Hematopoietic multipotent progenitor cell treated with erythropoietin and hydrocortisone succinate and interleukin-3 and kit ligand, for 6 days (in vitro differentiated cells): ENCODE results near the gene MTTP.

ENCODE experiments used
- DNase-seq: peaks from one replicate; pipeline ENCODE4 v3.0.0-alpha.2; 2015

The MTTP gene

DNA sequence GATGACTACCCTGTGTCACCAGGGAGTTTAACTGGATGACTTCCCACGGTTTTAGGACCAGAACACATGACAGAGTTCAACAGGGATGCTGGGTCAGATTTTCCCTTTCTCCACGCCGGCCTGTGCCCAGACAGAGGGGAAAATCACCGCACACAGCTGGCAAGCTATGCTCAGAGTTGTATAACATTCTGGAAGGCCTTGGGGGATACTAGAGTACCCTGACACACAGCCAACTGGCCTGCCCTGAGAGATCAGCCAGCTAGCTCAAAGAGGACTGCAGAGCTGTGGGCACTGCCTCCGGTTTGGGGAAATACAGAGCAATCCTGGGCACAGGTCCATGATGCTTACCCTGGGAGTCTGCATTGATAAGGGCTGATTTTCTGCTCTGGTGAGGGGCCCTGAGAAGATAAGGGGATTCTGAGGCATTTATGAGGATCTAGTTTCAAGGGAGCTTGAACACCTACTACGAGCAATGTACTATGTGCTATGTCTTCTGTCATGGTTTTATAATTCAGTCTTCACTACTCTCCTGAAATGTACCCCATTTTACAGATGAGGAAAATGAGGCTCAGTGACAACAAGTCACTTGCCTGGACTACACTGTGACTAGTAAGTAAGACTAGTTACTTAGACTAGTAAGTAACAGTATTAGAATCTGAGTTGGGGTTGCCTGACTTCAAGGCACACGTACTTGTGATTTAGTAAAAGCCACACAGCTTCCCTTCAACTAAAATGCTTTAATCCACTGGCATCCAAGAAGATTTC, 68.3 kb downstream of the MTTP start:
- no peak for DNase-seq

DNA sequence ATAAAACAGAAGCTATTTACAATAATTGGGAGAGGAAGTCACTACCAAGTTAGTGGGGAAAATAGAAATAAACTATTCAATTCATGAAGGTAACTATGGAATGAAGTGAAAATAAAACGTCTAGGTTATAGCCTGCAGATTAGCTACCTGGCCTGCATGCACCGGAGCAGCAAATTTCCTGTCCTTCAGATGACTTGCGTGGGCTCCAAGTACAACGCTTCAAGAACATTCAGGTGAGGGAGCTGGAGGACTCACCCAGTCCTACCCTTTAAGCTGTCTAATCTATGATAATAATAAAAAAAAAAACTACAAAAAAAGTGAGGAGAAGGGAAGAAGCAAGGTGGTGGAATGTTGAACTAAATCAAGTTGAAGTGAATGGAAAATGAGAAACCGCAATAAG, 69.8 kb downstream of the MTTP start:
- no peak for DNase-seq

DNA sequence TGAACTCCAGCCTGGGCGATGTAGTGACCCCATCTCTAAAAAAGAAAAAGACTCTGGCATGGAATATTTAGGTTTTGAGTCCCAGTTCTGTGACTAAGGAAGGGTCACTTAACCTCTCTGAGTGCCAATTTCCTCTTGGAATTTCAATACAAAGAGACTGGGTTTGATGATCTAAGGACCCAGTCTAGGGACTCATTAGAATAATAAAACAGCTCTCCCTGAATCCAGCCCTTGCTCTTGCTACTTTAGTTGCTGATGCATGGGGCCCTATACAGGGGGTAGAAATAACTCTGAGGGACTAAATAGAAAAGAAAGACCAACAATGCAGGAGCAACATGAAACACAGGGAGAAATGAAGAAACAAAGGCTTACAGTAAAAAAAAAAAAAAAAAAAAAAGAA, 70.4 kb downstream of the MTTP start:
- no peak for DNase-seq

DNA sequence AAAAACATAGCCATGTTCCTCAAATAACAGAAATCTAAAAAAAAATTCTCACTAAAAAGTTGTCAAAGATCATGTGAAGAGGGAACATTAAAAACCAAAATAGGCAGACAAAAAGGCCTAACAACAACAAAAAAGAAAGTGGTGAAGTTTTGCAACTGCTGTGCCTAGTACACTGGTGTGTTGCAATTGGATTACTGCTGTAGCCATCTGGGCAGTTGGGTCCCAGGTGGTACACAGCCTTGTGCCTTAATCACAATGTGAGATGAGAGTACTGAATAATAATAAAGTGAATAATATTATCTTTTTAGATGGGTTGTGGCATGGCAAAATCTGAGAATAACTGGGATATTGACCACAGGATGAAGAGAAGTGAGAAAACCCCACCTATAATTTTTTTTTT, 71.0 kb downstream of the MTTP start:
- peak; percentile 4 for DNase-seq

DNA sequence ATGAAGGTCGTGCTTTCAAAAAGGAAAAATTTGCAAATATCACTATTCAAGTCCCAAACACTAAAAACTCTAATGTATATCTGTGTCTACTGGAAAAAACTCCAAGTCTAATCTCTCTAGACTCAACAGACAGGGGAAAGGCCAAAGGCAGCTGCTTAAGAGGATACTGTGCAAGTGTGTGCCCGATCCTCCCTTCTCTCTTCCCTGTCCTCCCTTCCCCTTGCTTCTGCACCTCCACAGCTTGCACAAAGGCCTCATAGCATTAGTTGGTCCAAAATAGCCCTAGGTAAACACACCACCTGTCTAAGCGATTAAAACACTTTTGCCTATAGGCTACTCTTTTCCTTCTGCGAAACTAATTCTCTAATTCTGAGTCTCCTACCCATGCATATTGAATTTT, 72.4 kb downstream of the MTTP start:
- DNase-seq = no peak

DNA sequence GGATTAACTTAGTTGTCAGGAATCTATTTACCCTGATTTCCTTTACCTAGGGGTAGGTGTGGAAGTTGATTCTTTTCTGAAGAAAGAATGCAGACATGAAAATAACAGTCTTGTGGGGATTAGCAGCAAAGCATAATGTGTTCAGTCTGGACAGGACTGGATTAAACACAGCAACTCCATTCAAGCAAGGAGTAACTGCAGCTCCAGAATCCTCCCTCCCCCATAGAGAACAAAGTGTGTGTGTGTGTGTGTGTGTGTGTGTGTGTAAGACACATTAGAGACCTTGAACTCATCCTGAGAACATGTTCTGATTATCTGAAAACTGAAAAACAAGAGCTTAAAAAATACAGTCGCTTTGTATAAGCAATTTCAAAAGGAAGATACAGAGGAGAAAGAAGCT, 73.7 kb downstream of the MTTP start:
- DNase-seq = no peak

DNA sequence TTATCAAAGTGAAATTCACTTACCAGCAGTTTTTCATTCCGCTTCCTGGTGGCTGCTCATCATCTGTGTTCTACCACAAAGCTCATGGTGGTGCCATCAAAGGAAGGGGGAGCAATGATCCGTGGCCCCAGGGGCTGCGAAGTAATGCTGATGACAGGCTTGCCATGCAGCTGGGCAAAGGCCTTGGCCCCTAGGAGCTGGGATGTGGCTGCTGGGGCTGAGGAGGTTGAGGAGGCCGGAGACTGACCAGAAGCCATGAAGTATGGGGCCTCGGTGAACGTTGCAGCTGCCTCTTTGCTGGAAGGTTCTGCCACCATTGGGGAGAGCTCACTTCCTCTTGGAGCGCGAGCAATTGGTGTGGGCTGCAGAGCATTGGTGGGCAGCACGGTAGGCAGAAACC, 74.6 kb downstream of the MTTP start:
- DNase-seq = no peak

DNA sequence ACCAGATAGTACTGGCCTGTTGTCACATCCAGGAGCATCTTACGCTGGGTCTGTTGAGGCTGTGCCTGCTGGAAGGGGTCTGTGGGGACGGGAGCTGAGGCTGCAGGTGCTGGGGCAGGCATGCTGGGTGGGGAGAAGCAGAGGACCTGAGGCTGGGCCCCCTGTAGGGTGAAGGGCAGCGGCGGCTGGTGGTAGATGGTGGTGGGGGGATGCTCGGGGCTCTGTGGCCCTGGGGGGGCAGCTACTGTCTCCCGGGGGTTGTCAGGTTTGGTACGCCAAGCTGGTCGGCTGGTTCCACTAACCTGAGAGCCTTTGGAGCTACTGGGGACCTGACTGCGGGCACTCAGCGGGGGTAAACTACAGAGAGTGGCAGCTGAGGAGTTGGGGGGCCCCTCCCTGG, 75.2 kb downstream of the MTTP start:
- DNase-seq = no peak

DNA sequence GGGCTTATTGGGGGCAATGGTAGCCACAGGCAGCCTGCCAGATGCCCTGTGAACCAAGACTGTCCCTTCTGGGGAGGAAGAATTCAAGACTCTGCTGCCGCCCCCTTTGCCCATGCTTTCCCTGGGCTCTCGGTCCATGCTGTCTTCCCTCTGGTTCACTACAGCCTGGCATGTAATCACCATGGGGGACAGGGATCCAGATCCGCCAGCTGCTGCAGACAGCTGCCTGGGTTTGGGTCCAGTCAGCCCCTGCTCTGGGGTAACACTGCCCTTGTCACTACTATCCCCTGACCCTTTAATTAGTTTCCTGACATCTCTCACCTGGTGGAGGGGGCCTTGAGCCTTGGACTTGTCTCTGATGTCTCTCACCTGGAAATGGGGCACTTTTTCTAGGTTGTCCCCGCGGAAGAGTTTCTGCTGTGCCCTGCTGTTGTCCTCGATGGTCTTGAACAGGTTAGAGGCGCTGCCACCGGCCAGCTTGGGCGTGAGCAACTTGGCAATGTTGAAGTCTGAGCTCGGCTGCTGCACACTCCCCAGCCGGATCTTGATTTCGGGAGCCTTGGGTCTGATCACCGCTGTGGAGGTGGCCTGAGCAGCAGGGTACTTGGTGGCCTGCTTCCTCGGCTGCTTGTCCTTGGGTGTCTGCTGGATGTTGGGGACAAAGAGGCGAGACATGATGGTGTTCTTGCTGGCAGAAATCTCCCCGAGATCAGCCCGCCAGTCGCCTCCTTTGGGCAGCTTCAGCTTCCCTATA, 76.6 kb downstream of the MTTP start:
- DNase-seq = no peak

DNA sequence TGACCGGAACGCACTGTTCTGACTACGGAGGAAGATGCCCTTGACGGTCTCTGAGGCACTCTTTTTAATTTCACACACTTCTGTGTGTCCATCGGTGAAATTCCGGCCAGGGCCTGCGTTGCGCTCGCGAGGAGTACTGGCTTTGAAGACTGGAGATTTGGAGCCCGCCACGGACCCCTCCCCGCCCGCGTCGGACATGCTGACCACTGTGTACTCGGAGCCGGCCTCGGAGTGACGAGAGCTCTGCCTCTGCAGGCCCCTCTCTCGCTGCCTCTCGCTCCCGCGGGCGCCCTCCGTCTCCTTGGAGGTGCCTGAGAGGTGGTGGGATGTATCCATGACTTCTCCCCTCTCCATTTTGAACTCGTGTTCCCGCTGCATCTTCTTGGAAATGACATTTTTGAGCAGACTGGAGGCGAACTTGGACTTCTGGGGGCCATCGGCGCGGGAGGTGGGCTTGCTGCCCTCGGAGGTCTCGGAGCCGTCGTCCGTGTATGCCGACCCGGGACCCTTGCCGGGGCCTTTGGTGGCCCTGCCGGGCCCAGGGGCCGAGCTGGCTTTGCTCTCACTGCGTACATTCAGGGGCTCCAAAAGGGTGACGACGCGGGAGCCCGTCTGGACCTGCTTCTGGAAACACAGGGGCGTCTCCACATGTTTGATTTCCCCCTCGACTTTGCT, 77.3 kb downstream of the MTTP start:
- DNase-seq = no peak

DNA sequence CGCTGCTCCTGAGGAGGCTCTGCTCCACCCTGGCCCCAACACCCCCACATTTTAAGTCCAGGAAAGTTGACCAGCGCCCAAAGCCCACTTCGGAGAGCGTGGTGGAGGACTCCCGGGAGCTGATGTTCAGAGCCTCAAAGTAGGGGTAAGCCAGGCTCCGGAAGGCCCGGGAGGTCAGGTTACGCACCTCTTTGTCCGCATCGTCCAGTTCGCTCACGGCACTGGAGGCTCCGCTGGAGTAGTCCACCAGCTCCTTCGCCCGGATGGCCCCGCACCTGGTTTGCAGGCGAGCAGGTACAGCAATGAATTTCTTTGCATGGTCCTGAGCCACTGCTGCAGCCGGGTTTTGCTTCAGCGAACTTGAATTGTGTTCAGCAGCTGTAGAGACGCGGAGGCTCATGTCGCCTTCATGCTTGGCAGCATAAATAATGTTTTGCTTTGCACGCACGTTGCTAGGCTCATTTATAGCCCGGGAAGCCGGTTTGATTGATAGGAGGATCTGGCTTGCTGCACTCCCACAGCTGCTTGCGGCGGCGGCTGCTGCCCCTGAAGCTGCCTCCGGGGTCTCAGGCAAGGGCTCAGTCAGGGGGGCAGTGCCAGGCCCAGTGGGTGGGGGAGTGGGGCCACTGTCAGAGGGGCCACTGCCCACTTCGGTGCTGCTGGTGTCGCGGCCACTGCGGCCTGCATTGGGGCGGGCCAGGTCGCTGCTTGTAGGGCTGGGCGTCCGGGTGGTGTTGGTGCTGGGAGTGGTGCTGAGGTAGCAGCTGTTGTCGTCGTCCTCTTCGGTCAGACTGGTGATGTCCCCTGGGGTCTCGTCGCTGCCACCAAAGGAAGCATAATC, 78.2 kb downstream of the MTTP start:
- DNase-seq = no peak

DNA sequence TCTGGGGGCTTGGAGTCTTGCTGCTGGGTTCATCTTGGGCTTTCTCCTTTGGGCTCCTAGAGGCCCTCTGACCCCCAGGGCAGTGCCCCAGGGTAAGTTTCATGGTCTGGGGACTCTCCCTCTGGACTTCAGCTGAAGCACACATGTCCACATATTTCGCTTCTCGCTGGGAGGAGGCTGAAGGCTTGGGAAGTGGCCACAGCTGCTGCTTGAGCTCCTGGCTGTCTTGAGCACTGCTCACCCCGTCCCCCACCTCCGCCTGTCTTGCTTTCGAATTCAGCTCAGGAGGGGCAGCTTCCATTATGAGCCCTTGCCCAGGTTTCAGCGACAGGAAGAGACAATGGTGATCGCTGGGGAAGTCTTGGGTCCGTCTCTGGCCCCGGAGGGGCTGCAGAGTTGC, 79.3 kb downstream of the MTTP start:
- no peak for DNase-seq

DNA sequence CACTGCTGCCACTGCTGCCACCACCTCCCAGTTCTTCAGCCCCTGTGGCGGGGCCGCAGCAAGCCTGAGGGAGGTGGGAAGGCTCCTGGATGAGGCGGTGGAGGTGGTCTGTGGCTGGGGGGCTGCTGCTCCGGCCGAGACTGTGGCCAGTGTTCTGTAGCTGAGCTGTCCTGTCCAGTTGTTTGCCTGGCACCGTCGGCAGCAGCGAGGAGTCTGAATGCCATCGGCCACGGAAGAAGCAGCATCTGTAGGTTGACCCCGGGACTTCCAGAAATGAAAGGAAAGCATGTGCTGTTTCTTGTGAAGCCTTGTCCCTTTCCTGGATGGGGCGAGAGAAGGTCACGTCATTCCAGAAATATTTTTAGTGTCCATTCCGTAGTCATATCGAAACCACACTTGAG, 79.7 kb downstream of the MTTP start:
- DNase-seq = no peak

DNA sequence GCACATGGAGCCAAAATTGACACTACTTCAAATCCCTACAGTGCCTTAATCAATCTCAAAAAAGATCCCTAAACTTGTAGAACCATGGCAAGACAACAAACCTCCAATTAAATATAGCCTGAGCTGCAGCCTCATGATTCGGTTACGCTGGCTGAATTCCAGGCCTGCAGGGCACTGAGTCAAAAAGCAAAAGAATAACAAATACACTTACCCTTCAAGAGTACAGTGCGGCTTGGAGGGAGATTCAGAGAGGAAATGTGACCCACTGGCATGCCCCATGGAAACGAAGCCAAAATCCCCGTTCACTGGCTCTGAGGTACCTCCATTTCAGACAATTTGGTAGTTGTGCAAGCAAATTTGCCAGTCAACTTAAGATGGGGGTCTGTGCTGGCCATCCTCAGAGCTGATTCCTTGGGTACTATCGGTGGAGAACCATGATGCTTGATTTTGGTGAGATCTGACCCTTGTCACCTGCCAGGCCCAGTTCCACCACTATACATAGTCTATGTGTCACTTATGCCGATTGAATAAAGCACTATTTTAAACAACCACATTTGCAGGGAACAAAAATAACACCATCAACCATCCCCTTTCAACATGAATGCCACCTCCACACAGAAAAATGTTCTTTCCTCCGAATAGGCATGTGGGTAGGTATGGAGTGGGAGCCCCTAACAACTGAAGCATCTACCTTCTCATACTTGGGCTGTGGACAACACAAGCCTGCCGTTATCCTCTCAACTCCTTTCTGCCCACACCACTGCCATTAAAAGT, 80.9 kb downstream of the MTTP start:
- DNase-seq = no peak

DNA sequence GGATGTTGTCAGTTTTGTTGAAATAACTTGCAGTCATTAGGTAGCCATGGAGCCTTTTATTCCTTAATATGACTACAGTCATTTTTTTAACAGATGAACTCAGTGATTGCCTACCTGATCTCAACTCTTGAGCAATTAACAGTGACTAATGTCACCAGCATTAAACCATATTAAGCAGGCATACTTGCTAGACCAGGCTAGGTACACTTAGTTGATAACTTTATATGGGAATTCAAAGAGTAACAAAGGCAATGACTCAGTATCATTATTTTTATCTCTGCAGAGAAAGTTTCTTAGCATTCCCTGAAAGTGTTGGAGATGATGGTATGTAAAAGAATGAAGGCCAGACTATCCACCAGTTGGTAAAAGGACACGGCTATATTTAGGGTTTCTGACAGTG, 83.2 kb downstream of the MTTP start, which contains the start of gene C4orf54:
C4orf54 (minus strand) TSS at position 31 of the 400 bp plus-strand sequence. CDS start 3,180 bp downstream, outside the sequence.
- no peak for DNase-seq

DNA sequence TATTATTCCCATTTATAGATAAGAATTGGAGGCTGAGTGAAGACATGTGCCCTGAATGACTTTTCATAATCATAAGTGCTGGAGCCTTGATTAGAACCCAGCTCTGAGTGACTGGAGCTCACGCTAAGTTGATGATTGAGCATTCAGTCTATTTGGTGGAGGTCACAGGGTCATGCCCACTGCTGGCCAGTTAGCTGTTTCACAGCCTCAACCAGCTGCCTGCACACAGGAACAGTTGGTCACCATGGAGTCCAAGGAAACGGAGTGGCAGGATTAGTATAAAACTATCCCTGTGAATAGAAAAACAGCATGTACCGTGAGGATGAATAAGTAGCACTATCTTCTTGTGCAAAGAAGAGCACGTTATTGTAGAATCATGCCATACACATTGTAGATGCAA, 84.0 kb downstream of the MTTP start:
- DNase-seq = no peak

DNA sequence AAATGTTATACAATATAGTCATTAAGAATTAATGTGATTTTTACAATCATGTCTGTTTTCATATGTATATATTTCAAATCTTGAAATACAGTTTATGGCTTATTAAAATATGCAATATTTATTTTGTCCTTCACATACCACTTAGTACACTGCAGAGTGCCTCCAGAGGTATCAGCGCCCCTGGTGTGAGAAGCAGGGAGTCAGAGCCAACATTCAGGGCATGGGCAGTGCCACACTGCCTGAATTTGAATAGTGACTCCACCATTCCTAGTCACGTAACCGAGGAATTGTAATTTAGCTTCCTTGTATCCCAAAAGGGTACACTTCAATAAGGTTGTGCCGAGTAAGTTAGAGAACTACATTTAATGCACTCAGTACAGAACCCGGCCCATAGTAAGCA, 87.3 kb downstream of the MTTP start:
- no peak for DNase-seq

DNA sequence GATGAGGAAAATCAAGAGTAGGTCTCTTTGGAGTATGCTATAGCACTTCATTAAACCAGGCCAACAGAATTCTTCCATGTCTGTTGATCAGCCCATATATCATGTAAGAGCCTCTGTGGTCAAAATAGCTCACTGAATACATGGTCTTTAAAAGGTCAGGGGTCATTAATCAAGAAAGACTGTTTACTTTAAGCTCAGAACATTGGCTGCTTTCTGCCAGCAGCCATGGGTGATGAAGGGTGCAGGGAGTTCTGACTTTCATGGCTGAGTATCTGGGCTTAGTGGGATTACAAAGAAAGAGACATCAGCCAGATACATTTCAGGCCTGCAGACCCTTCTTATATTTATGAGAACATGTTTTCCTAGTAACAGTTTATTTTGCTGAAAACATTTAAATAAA, 90.1 kb downstream of the MTTP start:
- DNase-seq = no peak

DNA sequence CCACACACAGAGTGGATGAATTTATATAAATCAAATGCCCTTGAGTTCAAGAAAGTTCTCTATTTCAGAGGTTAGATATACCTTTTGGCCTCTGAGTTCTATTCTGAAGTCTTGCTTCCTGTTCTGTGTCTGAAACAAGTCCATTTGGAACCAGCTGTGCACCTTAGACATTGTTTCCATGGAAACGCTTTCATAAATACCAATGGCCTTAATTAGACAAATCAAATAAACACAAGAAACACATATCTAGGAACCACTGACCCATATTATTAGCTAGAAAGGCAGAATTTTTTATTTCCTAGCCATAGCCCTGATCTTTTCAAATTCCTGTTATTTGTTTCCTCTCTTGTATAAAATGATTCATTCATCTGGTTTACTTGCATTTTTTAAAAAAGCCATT, 91.4 kb downstream of the MTTP start:
- no peak for DNase-seq

DNA sequence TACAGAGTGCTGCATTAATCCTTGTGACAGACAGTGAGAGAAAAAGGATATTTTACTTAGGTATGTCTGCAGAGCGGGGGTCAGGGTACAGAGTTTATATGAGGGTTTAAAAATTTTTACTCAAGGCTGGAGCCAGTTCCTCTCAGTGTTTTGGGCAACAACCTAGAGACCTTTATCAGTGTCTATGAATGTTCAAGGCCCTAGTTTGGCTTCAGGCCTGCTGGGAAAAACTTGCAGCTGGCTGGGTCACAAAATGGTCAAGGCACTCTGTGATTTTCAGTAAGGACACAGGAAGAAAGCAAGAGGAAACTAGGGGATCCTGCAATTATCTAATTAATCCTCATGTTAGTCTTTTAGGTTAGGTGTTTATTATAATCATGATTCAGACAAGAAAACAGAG, 93.8 kb downstream of the MTTP start:
- no peak for DNase-seq

DNA sequence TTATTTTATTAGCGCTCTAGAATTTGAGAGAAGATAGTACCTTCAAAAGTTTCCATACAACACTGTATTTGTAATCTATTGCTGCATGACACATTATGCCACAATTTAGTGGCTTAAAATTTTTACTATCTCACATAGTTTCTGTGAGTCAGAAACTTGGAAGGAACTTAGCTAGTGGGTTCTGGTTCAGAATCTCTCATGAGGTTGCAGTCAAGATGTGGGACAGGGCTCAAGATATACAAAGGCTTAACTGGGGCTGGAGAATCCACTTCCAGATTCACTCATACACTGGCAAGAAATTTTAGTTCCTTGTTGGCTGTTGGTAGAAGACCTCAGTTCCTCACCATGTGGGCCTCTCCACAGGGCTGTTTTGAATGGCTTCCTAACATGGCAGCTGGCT, 94.5 kb downstream of the MTTP start:
- DNase-seq = no peak

DNA sequence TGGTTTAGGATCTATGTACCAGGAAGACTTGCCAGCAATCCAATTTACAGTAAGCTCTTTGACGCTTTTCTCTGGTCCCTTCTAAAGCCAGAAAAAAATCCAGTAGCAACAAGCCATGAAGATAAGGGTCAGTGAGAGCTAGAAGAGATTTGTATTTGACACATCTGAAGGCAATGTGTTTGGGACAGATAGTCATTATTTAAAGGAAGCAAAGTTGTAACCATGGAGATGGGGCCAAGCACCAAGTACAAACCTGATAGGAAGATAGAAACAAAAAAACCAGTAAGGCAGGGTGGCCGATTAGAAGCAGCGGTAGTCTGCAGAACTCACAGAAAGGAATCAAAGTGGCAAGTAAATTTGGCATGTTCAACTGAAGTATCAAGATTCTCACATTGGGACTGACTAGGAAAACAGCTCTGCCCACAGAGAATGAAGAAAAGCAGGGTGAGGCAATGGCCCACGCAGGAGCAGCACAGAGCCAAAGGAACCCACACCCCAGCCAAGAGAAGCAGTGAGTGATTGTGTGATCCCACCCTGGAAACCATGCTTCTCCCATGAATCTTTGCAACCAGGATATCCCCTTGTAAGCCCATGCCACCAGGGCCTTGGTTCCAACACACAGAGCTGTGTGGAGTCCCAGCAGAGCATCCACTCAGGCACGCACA, 95.9 kb downstream of the MTTP start:
- DNase-seq = peak; percentile 43
